Measurements from ENCODE around the gene C20orf96.

C20orf96 gene

GRCh38 chr20:289693-290083 lies 862 bp downstream of the C20orf96 start:
- no peak for DNase-seq (ENCODE audit: insufficient read length, low spot score)
- FAIRE-seq: no peak
- TF ChIP-seq CTCF (IDR thresholded peaks at IDR 0.05; ENCODE audit: insufficient read depth, missing control alignments): no peak

- no peak for FAIRE-seq
- TF ChIP-seq CTCF (IDR thresholded peaks at IDR 0.05; ENCODE audit: insufficient read depth, missing control alignments): no peak
- DNase-seq (ENCODE audit: insufficient read length, low spot score): no peak
Observed at GRCh38 chr20:288956-289692, 1.4 kb downstream of the C20orf96 start.

- no peak for TF ChIP-seq CTCF (IDR thresholded peaks at IDR 0.05; ENCODE audit: insufficient read depth, missing control alignments)
- no peak for FAIRE-seq
- no peak for DNase-seq (ENCODE audit: insufficient read length, low spot score)
Observed at GRCh38 chr20:286508-286907, 4.0 kb downstream of the C20orf96 start.

GRCh38 chr20:284172-284571 lies 6.4 kb downstream of the C20orf96 start:
- FAIRE-seq (no peak), DNase-seq (ENCODE audit: insufficient read length, low spot score) (no peak)
- no peak for TF ChIP-seq CTCF (IDR thresholded peaks at IDR 0.05; ENCODE audit: insufficient read depth, missing control alignments)

- DNase-seq (ENCODE audit: insufficient read length, low spot score) (no peak), FAIRE-seq (no peak)
- no peak for TF ChIP-seq CTCF (IDR thresholded peaks at IDR 0.05; ENCODE audit: insufficient read depth, missing control alignments)
Observed at GRCh38 chr20:278607-279571, 11.7 kb downstream of the C20orf96 start.

GRCh38 chr20:278181-278580 lies 12.4 kb downstream of the C20orf96 start:
- no peak for DNase-seq (ENCODE audit: insufficient read length, low spot score)
- no peak for FAIRE-seq
- no peak for TF ChIP-seq CTCF (IDR thresholded peaks at IDR 0.05; ENCODE audit: insufficient read depth, missing control alignments)

- no peak for TF ChIP-seq CTCF (IDR thresholded peaks at IDR 0.05; ENCODE audit: insufficient read depth, missing control alignments)
- no peak for FAIRE-seq
- DNase-seq (ENCODE audit: insufficient read length, low spot score): no peak
Observed at GRCh38 chr20:277496-277781, 13.1 kb downstream of the C20orf96 start.
